C4-2B (cell line): ENCODE measurements around the gene ANKRD31.
"Not testable (repeated sequence)": the region's sequence is repeated elsewhere in the genome, so short reads cannot be mapped to it uniquely, and the experiment has no call there.

ENCODE experiments used
- H3K27ac ChIP-seq: fragments of 450-650 bp; 2 replicates; pipeline ENCODE4 v1.5.1; 2017
- CTCF ChIP-seq: fragments of 450-650 bp; conservative IDR thresholded peaks from 2 replicates; pipeline ENCODE4 v1.5.1; 2017; ENCODE audit warnings: mild to moderate bottlenecking
- ZFX ChIP-seq: fragments of 450-650 bp; IDR thresholded peaks from 2 replicates; pipeline ENCODE4 v1.6.1; 2017

The ANKRD31 gene

GRCh38 chr5:75226916-75227315 lies 9.8 kb downstream of the ANKRD31 start:
- H3K27ac ChIP-seq = no peak overlapping the region
- TF ChIP-seq ZFX (no peak), CTCF (no peak)

- TF ChIP-seq ZFX (no peak), CTCF (no peak)
- no peak overlapping the region for H3K27ac ChIP-seq
Measured at GRCh38 chr5:75225506-75225905, 11.2 kb downstream of the ANKRD31 start.

GRCh38 chr5:75220787-75221186 lies 15.9 kb downstream of the ANKRD31 start:
- not testable (repeated sequence) for H3K27ac ChIP-seq

- no peak for TF ChIP-seq ZFX
- no peak for TF ChIP-seq CTCF
- H3K27ac ChIP-seq = no peak overlapping the region
Measured at GRCh38 chr5:75214928-75215327, 21.8 kb downstream of the ANKRD31 start.

GRCh38 chr5:75214409-75214808 lies 22.3 kb downstream of the ANKRD31 start:
- no peak overlapping the region for H3K27ac ChIP-seq
- no peak for TF ChIP-seq CTCF
- no peak for TF ChIP-seq ZFX

- no peak for TF ChIP-seq CTCF
- no peak for TF ChIP-seq ZFX
Measured at GRCh38 chr5:75203604-75204003, 33.1 kb downstream of the ANKRD31 start.

GRCh38 chr5:75202935-75203334 lies 33.7 kb downstream of the ANKRD31 start:
- no peak overlapping the region for H3K27ac ChIP-seq
- no peak for TF ChIP-seq CTCF
- TF ChIP-seq ZFX = no peak

More at GRCh38 chr5:75203604-75204003, 33.1 kb downstream of the ANKRD31 start:
- H3K27ac ChIP-seq = no peak overlapping the region

GRCh38 chr5:75200776-75201175 lies 35.9 kb downstream of the ANKRD31 start:
- TF ChIP-seq ZFX (no peak), CTCF (no peak)
- H3K27ac ChIP-seq = no peak overlapping the region
